AG09319 (cell line): ENCODE measurements around the gene TLK2.
"Not testable (repeated sequence)": the region's sequence is repeated elsewhere in the genome, so short reads cannot be mapped to it uniquely, and the experiment has no call there.

Experiments used
- DNase-seq: peaks from one replicate; pipeline ENCODE4 v3.0.0-alpha.2; 2010; ENCODE audit warnings: low read depth; ENCODE audit errors: extremely low read depth
- TF ChIP-seq, protein P1 (sequence below): IDR thresholded peaks from 2 replicates; pipeline ENCODE4 v1.5.1; 2011; ENCODE audit warnings: low read depth, mild to moderate bottlenecking, inconsistent platforms, low read length, moderate library complexity

Gene TLK2

DNA sequence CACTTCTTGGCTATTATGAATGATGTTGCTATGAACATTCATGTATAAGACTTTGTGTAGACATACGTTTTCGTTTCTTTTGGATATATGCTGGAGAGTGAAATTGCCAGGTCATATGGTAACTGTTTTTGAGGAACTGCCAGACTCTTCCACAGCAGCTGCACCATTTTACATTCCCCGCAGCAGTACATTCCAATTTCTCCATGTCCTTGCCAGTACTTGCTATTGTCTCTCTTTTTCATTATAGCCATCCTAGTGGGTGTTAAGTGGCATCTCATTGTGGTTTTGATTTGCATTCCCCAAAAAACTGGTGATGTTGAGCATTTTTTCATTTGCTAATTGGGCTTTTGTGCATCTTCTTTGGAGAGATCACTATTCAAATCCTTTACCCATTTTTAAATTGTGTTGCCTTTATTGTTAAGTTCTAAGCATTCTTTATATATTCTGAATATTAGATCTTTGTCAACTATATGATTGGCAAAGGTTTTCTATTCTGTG is 64.7 kb downstream of the TLK2 start:
- DNase-seq, result not testable (repeated sequence)

DNA sequence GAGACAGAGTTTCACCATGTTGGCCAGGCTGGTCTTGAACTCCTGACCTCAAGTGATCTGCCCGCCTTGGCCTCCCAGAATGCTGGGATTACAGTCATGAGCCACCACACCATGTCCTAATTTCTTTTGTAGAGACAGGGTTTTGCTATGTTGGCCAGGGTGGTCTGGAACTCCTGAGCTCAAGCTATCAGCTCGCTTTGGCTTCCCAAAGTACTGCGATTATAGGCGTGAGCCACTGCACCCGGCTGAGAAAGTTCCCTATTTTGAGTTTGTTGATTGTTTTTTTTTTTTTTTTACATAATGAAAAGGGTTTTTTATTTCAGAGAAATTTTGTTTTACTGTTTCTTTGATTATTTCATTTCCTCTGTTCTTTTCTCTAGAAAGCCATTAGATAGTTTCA is 67.4 kb downstream of the TLK2 start:
- DNase-seq, result not testable (repeated sequence)

DNA sequence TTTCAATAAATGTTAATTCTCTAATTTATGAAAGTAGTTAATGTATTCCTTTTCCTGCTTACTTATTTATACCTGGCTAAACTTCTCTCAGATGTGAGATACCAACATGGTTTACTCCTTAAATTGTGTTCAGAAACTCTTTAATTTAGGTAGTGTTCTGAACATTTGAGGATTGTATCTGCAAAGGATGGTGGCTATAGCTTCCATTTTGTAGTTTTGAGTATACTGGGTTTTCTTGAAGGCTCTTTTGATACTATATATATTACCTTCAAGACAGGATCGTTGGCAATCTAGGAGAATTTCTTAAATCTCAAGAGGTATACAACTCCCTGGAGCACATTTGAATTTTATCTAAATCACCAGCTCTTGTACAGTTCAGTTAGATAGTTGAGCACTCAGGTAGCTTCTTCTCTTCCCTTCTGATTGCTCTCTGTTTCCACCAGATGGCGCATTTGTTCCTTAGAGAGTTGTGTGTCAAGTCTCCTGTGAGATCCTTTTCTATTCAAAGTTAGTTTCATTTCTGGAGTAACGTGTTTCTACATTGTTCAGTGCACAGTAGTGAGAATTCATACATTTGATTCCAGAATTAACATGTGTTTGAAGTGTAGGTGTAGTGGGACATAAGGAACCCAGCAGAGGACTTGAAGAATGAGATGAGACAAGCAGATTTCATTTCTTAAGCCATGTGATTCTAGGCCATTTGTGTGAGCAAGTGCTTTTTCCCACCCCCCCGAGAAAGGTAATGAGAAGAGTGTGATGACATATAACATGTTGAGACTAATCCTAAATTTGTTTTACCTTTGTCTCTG is 74.4 kb downstream of the TLK2 start:
- DNase-seq, result peak; percentile 23
- TF ChIP-seq, protein P1, sequence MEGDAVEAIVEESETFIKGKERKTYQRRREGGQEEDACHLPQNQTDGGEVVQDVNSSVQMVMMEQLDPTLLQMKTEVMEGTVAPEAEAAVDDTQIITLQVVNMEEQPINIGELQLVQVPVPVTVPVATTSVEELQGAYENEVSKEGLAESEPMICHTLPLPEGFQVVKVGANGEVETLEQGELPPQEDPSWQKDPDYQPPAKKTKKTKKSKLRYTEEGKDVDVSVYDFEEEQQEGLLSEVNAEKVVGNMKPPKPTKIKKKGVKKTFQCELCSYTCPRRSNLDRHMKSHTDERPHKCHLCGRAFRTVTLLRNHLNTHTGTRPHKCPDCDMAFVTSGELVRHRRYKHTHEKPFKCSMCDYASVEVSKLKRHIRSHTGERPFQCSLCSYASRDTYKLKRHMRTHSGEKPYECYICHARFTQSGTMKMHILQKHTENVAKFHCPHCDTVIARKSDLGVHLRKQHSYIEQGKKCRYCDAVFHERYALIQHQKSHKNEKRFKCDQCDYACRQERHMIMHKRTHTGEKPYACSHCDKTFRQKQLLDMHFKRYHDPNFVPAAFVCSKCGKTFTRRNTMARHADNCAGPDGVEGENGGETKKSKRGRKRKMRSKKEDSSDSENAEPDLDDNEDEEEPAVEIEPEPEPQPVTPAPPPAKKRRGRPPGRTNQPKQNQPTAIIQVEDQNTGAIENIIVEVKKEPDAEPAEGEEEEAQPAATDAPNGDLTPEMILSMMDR, result peak; percentile 33

DNA sequence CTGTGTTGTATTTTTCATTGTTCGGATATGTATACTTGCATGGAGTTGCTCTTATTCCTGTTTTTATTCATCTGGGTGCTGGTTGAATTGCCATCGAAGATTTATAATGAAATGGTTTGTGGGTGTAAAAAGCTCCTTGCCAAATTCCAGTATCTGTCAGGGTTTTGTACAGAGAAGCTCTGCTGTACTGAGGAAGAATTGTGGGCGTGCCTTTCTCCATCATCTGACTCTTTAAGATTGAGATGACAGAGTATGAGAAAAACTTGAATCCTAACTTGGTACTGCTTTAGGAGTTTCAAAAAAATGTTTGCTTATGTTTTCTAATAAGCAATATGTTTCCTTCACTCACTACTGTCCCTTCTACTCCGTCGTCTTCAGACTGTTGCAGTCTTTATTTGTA is 78.9 kb downstream of the TLK2 start:
- not testable (repeated sequence) for DNase-seq

DNA sequence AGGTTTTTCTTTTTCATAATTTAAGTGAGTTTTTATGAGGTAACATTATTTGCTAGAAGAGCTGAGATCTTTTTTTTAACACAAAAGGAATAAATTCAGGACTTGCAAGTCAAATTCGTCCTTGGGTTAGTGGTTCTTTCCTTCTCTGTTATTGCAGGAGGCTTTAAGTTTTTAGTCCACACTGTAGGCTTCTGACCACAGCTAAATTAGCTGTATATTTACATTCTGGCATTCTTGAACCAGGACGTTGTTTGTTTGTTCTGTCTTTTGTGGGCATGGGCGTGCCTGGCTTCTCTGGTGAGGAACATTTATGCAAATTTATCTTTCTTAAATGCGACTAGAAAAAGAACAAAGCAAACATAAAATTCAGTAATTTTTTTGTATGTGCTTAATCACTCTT is 80.3 kb downstream of the TLK2 start:
- not testable (repeated sequence) for DNase-seq

DNA sequence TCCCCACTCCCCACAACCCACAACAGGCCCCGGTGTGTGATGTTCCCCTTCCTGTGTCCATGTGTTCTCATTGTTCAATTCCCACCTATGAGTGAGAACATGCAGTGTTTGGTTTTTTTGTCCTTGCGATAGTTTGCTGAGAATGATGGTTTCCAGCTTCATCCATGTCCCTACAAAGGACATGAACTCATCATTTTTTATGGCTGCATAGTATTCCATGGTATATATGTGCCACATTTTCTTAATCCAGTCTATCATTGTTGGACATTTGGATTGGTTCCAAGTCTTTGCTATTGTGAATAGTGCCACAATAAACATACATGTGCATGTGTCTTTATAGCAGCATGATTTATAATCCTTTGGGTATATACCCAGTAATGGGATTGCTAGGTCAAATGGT is 82.3 kb downstream of the TLK2 start:
- not testable (repeated sequence) for DNase-seq

DNA sequence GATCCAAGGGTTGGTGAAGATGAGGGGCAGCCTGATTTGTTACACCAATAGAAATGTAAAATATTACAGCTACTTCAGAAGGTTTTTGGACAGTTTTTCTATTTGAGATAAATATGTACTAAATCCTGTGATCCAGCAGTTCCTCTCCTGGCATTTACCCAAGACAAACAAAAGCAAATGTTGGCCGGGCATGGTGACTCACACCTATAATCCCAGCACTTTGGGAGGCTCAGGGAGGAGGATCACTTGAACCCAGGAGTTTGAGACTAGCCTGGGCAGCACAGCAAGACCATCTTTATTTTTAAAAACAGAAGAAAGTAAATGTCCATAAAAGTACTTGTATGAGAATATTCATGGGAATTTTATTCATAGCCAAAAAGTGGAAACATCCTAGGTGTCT is 84.0 kb downstream of the TLK2 start:
- TF ChIP-seq, protein P1, result no peak
- no peak for DNase-seq

DNA sequence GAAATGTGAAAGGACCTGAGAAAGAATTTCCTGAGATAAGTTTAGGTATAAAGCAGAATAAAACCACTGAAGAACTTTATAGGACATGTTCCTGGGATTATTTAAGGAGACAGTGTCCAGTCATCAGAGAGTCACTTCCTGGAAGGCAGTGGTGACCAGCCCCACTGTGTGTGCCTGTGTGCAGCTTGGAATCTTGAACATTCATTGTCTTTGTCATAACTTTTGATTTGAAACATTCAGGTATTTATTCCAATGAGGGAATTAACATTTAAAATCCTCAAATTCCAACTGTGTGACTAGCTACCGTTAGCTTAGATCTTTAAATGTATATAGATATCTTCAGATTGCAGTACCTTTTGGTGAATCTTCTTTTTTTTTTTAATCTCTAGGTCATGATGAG is 87.2 kb downstream of the TLK2 start:
- TF ChIP-seq, protein P1, result no peak

DNA sequence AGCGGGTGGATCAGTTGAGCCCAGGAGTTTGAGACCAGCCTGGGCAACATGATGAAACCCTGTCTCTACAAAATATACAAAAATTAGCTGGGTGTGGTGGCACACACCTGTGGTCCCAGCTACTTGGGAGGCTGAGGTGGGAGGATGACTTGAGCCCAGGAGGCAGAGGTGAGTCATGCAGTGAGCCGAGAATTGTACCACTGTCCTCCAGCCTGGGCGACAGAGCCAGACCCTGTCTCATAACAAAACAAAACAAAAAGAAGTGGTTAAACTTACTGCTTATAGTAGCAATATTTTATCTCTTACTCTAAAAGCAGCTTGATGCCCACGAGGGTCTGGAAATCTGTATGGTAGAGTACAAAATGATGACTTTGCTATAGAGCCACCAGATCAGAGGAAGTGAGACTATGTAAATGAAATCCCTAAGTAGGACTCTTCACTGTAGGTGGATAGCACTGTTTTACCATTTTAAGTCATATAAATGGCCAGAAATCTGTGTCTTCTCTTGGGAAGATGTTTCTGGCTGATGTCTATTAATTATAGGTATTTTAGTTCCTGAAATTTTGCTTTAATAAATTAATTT is 88.5 kb downstream of the TLK2 start:
- TF ChIP-seq, protein P1, result no peak
- no peak for DNase-seq

More for the DNA sequence above, 87.2 kb downstream of the TLK2 start:
- no peak for DNase-seq

DNA sequence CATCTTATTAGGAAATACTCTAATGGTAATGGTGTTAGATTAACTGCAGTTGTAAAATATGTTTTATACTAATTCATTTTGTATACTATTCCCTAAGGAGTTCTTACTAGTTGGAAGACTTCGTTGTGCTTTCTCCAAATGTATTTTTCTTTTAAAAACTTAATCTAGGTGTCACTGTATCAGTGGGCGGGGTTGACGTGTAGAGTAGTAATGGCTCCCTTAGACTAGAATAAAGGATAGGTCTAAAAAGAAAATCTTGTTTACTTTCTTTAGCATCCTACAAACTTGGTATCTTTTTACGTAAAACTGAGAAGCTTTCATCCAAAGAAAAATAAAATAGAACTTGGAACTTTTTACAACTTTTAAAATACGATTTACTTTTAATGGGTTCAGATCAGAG is 93.9 kb downstream of the TLK2 start:
- TF ChIP-seq, protein P1, result no peak
- no peak for DNase-seq
